Neuronal stem cell (in vitro differentiated cells): ENCODE data around the gene SYT9. TPM values are rescaled to one million over a fixed set of nuclear protein-coding genes. Genes with fewer than 3 reads are reported as not detected.

ENCODE experiments used
- DNase-seq: peaks from one replicate; pipeline ENCODE4 v3.0.0-alpha.2; 2013; ENCODE audit warnings: low spot score
- H2AFZ ChIP-seq: one replicate; pipeline ENCODE4 v1.6.1; 2013; ENCODE audit warnings: mild to moderate bottlenecking, low read length, inconsistent platforms
- H2AK5ac ChIP-seq: 2 replicates; pipeline ENCODE4 v1.6.1; 2013; ENCODE audit warnings: low read depth, mild to moderate bottlenecking, inconsistent platforms, low read length, moderate library complexity, mixed read lengths
- H2BK120ac ChIP-seq: 2 replicates; pipeline ENCODE4 v1.6.1; 2013; ENCODE audit warnings: low read depth, mild to moderate bottlenecking, inconsistent platforms, low read length, moderate library complexity, mixed read lengths
- H2BK12ac ChIP-seq: one replicate; pipeline ENCODE4 v1.6.1; 2013; ENCODE audit warnings: low read length, inconsistent platforms
- H2BK15ac ChIP-seq: 2 replicates; pipeline ENCODE4 v1.6.1; 2013; ENCODE audit warnings: mild to moderate bottlenecking, low read length, inconsistent platforms, mixed read lengths
- H2BK5ac ChIP-seq: one replicate; pipeline ENCODE4 v1.6.1; 2013; ENCODE audit warnings: inconsistent platforms, mild to moderate bottlenecking, low read length, moderate library complexity
- H3K14ac ChIP-seq: one replicate; pipeline ENCODE4 v1.6.1; 2013; ENCODE audit warnings: low read length, inconsistent platforms
- H3K18ac ChIP-seq: 2 replicates; pipeline ENCODE4 v1.6.1; 2013; ENCODE audit warnings: low read length, inconsistent platforms
- H3K23ac ChIP-seq: 2 replicates; pipeline ENCODE4 v1.6.1; 2013; ENCODE audit warnings: low read depth, mild to moderate bottlenecking, mixed read lengths, low read length, inconsistent platforms; ENCODE audit not compliant: poor library complexity
- H3K27ac ChIP-seq: replicated peaks from 3 replicates; pipeline ENCODE4 v1.5.1; 2013; ENCODE audit warnings: low read length, inconsistent platforms
- H3K27me3 ChIP-seq, 3 experiments: 2 replicates each; pipeline ENCODE4 v1.6.1; 2013; ENCODE audit warnings: low read length in 3 of 3, mild to moderate bottlenecking in 2 of 3, inconsistent platforms in 1 of 3, low read depth in 1 of 3, mixed read lengths in 1 of 3, moderate library complexity in 1 of 3; ENCODE audit not compliant: control insufficient read depth in 3 of 3, insufficient read depth in 3 of 3
- H3K36me3 ChIP-seq, 2 donors: replicated peaks in 1 of 2; 2 replicates each; pipeline ENCODE4 v1.6.1; 2013; ENCODE audit warnings: low read length in 2 of 2; ENCODE audit not compliant: control insufficient read depth in 2 of 2, insufficient read depth in 2 of 2
- H3K4ac ChIP-seq: 2 replicates; pipeline ENCODE4 v1.6.1; 2013; ENCODE audit warnings: inconsistent platforms, mild to moderate bottlenecking, low read length, moderate library complexity
- H3K4me1 ChIP-seq, 2 donors: 1 replicate in 1 of 2; 2 replicates in 1 of 2; pipeline ENCODE4 v1.6.1; 2013; ENCODE audit warnings: low read length in 2 of 2, low read depth in 1 of 2; ENCODE audit not compliant: control insufficient read depth in 2 of 2, insufficient read depth in 1 of 2
- H3K4me2 ChIP-seq: one replicate; pipeline ENCODE4 v1.6.1; 2013; ENCODE audit warnings: mild to moderate bottlenecking, low read length, inconsistent platforms; ENCODE audit not compliant: insufficient read depth, poor library complexity, severe bottlenecking
- H3K4me3 ChIP-seq, 2 donors: 2 replicates each; pipeline ENCODE4 v1.5.1; 2013; ENCODE audit warnings: low read length in 2 of 2, mild to moderate bottlenecking in 2 of 2, inconsistent platforms in 1 of 2, moderate library complexity in 1 of 2
- H3K79me1 ChIP-seq: one replicate; pipeline ENCODE4 v1.6.1; 2013; ENCODE audit warnings: low read depth, mild to moderate bottlenecking, inconsistent platforms, low read length, moderate library complexity
- H3K9ac ChIP-seq: one replicate; pipeline ENCODE4 v1.6.1; 2013; ENCODE audit warnings: mild to moderate bottlenecking, low read depth, low read length, inconsistent platforms; ENCODE audit not compliant: poor library complexity
- H3K9me3 ChIP-seq, 2 donors: replicated peaks in 1 of 2; 2 replicates each; pipeline versions ENCODE3 to v1.6.1; 2013; ENCODE audit warnings: low read length in 2 of 2, mild to moderate bottlenecking in 2 of 2, inconsistent platforms in 1 of 2, low read depth in 1 of 2, mixed read lengths in 1 of 2, moderate library complexity in 1 of 2; ENCODE audit not compliant: control insufficient read depth in 2 of 2, insufficient read depth in 1 of 2
- H4K8ac ChIP-seq: one replicate; pipeline ENCODE4 v1.6.1; 2013; ENCODE audit warnings: low read depth, mild to moderate bottlenecking, inconsistent platforms, low read length, moderate library complexity
- H4K91ac ChIP-seq: one replicate; pipeline ENCODE4 v1.6.1; 2013; ENCODE audit warnings: low read length, low read depth, mild to moderate bottlenecking, inconsistent platforms; ENCODE audit not compliant: poor library complexity
- WGBS, 2 donors: extraction: QIAGEN DNeasy Blood & Tissue Kit; methylation state at CpG; one replicate each; pipeline ENCODE4 v1.1.7; 2013; ENCODE audit warnings: missing lambda C conversion rate in 2 of 2, mixed read lengths in 1 of 2; ENCODE audit not compliant: insufficient read length in 2 of 2, insufficient replicate concordance in 1 of 2; ENCODE audit errors: extremely low coverage in 2 of 2; 5-methylcytosine and 5-hydroxymethylcytosine counted together
- polyA plus RNA-seq, 2 experiments: library from polyadenylated mRNA; stranded (reverse); fragments of 200-250 nt; gene quantifications; one replicate each; pipeline ENCODE4 v1.2.3, GENCODE V29; 2013

Gene SYT9, protein sequence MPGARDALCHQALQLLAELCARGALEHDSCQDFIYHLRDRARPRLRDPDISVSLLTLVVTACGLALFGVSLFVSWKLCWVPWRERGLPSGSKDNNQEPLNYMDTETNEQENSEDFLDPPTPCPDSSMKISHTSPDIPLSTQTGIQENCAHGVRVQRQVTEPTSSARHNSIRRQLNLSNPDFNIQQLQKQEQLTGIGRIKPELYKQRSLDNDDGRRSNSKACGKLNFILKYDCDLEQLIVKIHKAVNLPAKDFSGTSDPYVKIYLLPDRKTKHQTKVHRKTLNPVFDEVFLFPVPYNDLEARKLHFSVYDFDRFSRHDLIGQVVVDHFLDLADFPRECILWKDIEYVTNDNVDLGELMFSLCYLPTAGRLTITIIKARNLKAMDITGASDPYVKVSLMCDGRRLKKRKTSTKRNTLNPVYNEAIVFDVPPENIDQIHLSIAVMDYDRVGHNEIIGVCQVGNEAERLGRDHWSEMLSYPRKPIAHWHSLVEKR
- 4.5 TPM for polyA plus RNA-seq (2013, experiment 1 of 2)
- 4.4 TPM for polyA plus RNA-seq (2013, experiment 2 of 2)

DNA sequence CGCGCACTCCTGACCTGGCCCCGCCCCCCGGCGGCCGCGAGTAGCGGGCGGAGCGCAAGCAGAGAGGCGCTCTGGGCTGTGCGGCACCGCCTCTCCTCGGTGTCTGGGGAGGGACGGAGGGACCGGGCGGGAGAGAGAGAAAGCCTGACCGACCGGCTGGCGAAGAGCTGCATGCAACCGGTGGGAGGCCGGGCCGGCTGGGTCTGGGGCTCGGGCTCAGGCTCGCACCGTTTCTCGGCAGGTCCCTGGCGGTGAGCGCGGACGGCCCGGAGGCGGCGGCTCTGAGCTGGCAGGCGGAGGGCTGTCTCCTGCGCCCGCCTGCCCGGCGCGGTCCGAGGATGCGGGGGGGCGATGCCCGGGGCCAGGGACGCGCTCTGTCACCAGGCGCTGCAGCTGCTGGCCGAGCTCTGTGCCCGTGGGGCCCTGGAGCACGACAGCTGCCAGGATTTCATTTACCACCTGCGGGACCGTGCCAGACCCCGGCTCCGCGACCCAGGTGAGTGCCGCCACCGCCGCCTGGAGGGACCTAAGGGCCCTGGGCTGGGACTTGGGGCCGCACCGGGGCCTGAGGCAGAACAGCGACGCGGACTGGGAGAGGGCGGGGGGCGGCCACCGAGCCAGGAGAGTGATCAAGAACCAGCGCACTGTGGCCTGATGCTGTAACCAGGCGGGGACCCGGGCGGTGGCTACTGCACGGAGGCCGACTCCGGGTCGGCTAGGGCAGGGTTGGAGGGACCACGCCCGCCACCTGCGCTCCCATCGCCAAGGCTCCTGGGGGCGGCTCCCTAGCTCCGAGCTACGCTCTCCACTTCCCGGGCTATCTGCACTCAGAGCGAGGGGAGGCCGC lies at the start of gene SYT9:
TSS of gene SYT9 (plus strand) at position 69 of the 847 bp plus-strand sequence. CDS start at position 352, 283 bp downstream.
- Histone ChIP-seq H3K23ac (peak within 1 kb of the TSS; percentile 67), H3K18ac (peak within 1 kb of the TSS; percentile 91), H3K4me1 (peaks cover 0 to 6% of the 10 kb centered on the region in 2 donors), H3K14ac (peak within 1 kb of the TSS; percentile 84), H3K9me3 (no peaks in the 10 kb centered on the region), H3K4ac (no peak within 1 kb of the TSS), H2BK5ac (no peak within 1 kb of the TSS), H2BK120ac (peak within 1 kb of the TSS; percentile 95), H3K36me3 (no peaks in the 10 kb centered on the region), H2AFZ (peak within 1 kb of the TSS; percentile 99), H4K91ac (no peak within 1 kb of the TSS), H3K9ac (peak within 1 kb of the TSS; percentile 87), H3K27me3 (peaks cover 0 to 65% (median 18%) of the 10 kb centered on the region in 3 experiments), H4K8ac (peak within 1 kb of the TSS; percentile 6), H2BK12ac (no peak within 1 kb of the TSS), H2BK15ac (peak within 1 kb of the TSS; percentile 72), H3K4me2 (peak within 1 kb of the TSS; percentile 100), H3K4me3 (peak within 1 kb of the TSS; percentile 48 to 93), H3K27ac (no peak within 1 kb of the TSS), H3K79me1 (no peaks in the 10 kb centered on the region), H2AK5ac (peak within 1 kb of the TSS; percentile 18)
- WGBS, 2 donors: no CpG with 5 or more reads among the region's 84 CpGs
- DNase-seq: peak; percentile 78

- Histone ChIP-seq H4K8ac (no peak overlapping the region), H2BK15ac (no peak overlapping the region), H3K4me2 (no peak overlapping the region), H4K91ac (no peak overlapping the region), H3K14ac (no peak overlapping the region), H2BK5ac (no peak overlapping the region), H3K18ac (no peak overlapping the region), H2BK12ac (no peak overlapping the region), H3K79me1 (no peaks in the 10 kb centered on the region), H2AFZ (no peak overlapping the region), H3K4me3 (no peak overlapping the region), H3K4ac (no peak overlapping the region), H3K27ac (no peak overlapping the region), H3K9me3 (no peaks in the 10 kb centered on the region), H2AK5ac (no peak overlapping the region), H3K23ac (no peak overlapping the region), H3K27me3 (no peaks in the 10 kb centered on the region), H3K36me3 (no peaks in the 10 kb centered on the region), H2BK120ac (no peak overlapping the region), H3K4me1 (no peaks in the 10 kb centered on the region), H3K9ac (no peak overlapping the region)
- WGBS, 2 donors: no CpG with 5 or more reads among the region's 3 CpGs
- DNase-seq: no peak
Observed at GRCh38 chr11:7202412-7202811, 49.3 kb upstream of the SYT9 start.

- no peak overlapping the region for H2AK5ac ChIP-seq
- H3K27me3 ChIP-seq: no peaks in the 10 kb centered on the region
- no peak overlapping the region for H3K4ac ChIP-seq
- WGBS, 2 donors: no CpG with 5 or more reads among the region's 4 CpGs
- H2AFZ ChIP-seq: no peak overlapping the region
- H2BK5ac ChIP-seq: no peak overlapping the region
- H2BK12ac ChIP-seq: no peak overlapping the region
- no peak overlapping the region for H3K23ac ChIP-seq
- H3K27ac ChIP-seq: no peak overlapping the region
- H2BK120ac ChIP-seq: no peak overlapping the region
- H4K8ac ChIP-seq: no peak overlapping the region
- DNase-seq: no peak
- no peak overlapping the region for H4K91ac ChIP-seq
- H3K18ac ChIP-seq: no peak overlapping the region
- no peaks in the 10 kb centered on the region for H3K36me3 ChIP-seq
- no peak overlapping the region for H2BK15ac ChIP-seq
- H3K4me1 ChIP-seq: no peaks in the 10 kb centered on the region
- H3K9ac ChIP-seq: no peak overlapping the region
- H3K14ac ChIP-seq: no peak overlapping the region
- no peak overlapping the region for H3K4me3 ChIP-seq
- H3K79me1 ChIP-seq: no peaks in the 10 kb centered on the region
- no peak overlapping the region for H3K4me2 ChIP-seq
- H3K9me3 ChIP-seq: no peaks in the 10 kb centered on the region
Observed at GRCh38 chr11:7204778-7205177, 46.9 kb upstream of the SYT9 start.

DNA sequence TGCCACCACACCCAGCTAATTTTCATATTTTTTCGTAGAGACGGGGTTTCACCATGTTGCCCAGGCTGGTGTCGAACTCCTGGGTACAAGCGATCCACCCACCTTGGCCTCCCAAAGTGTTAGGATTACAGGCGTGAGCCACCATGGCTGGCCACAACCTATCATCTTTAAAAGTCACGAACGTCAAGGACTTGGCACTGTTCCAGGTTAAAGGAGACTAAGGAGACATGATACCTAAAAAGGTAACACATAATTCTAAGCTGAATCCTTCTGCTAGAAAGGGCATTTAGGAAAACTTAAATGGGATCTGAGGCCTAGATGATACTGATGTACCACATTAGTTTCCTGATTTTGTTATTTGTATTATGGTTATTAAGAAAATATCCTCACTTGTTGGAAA lies 43.3 kb upstream of the SYT9 start:
- no peak overlapping the region for H4K8ac ChIP-seq
- no peak overlapping the region for H3K23ac ChIP-seq
- H4K91ac ChIP-seq: no peak overlapping the region
- DNase-seq: no peak
- H3K4ac ChIP-seq: no peak overlapping the region
- no peak overlapping the region for H2BK5ac ChIP-seq
- H3K9me3 ChIP-seq: no peaks in the 10 kb centered on the region
- H3K4me3 ChIP-seq: no peak overlapping the region
- no CpG with 5 or more reads among the region's 7 CpGs for WGBS, 2 donors
- no peak overlapping the region for H3K4me2 ChIP-seq
- H2AFZ ChIP-seq: no peak overlapping the region
- no peak overlapping the region for H3K14ac ChIP-seq
- H3K27ac ChIP-seq: no peak overlapping the region
- no peak overlapping the region for H2BK12ac ChIP-seq
- H3K27me3 ChIP-seq: no peaks in the 10 kb centered on the region
- no peak overlapping the region for H2BK15ac ChIP-seq
- H2BK120ac ChIP-seq: no peak overlapping the region
- H3K79me1 ChIP-seq: no peaks in the 10 kb centered on the region
- H3K9ac ChIP-seq: no peak overlapping the region
- H2AK5ac ChIP-seq: no peak overlapping the region
- H3K4me1 ChIP-seq: no peaks in the 10 kb centered on the region
- no peaks in the 10 kb centered on the region for H3K36me3 ChIP-seq
- no peak overlapping the region for H3K18ac ChIP-seq
